ENCODE measurements around the gene THEMIS.
"Not testable (repeated sequence)": the region's sequence is repeated elsewhere in the genome, so short reads cannot be mapped to it uniquely, and the experiment has no call there.

THEMIS gene

GRCh38 chr6:127900935-127901334 is at the start of gene THEMIS:
THEMIS (minus strand) TSS chr6:127901058; CDS start chr6:127900932, 126 bp downstream.
- no peak for DNase-seq (ENCODE audit: insufficient read length, low spot score)
- FAIRE-seq: no peak

DNA sequence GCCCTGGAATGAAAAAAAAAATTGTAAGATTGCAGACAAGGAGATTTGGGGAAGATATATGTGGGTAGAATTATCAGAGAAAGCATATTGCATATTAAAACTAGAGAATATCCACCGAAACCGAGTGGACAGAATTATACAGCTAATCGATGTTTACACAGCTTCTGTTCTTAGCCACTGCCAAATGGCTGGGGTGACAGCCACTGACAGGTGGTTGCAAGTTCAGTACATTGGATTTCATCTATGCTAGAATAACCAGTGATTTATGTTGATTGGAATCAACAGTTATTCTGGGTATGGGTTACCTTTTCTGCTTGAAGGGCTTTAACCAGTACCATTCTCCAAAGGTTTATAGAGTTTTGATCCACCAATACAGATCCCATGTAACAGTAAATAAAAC is 48.4 kb upstream of the THEMIS start:
- DNase-seq (ENCODE audit: insufficient read length, low spot score) (no peak), FAIRE-seq (no peak)

GRCh38 chr6:127946388-127946787 is 45.5 kb upstream of the THEMIS start:
- no peak for DNase-seq (ENCODE audit: insufficient read length, low spot score)
- no peak for FAIRE-seq

- DNase-seq (ENCODE audit: insufficient read length, low spot score) (no peak), FAIRE-seq (no peak)
Observed at GRCh38 chr6:127945434-127946097, 44.7 kb upstream of the THEMIS start.

DNA sequence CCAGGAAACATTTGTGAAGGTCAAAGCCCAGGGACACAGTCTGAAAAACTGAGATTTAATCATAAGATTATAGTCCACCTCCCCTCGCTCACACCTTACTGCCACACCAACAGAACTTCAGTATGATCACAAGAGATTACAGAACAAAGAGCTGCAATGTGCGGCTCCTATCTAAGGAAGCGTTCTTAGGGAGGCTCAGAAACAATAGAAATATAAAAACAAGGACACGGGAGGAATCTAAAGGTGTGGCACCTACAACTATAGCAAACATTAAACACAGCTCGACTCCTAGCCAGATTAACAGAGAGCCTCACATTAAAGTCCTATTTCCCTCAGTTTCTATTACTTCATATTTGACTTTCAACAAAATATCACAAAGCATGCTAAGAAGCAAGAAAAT is 40.4 kb upstream of the THEMIS start:
- FAIRE-seq: no peak
- no peak for DNase-seq (ENCODE audit: insufficient read length, low spot score)

DNA sequence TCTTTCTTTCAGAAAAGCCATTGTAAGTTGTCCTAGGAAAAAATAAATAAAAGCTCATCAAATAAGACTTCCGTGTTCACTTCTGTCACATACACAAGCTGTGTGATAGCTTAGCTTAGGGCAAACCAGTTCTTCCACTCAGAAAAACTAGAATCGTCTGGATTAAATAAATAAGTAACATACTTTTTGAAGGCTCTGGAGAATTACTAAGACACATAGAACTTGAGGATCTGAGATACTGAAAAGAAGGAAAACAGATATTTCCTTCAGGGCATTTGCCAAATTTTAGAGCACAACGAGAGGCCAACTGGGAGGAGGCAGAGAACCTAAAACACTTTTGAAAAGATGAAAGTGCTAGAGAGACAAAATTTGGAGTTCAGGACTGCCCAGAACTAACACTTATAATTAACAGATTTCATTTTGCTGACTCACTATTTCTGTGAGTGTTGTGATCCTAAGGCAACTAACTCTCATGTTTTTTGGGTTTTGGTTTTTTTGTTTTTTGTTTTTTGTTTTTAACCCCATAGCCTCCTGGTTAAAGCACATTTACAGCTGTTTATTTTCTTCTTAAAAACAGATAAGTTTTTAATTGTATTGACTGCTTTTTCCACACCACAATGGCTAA is 38.7 kb upstream of the THEMIS start:
- FAIRE-seq (no peak), DNase-seq (ENCODE audit: insufficient read length, low spot score) (no peak)

DNA sequence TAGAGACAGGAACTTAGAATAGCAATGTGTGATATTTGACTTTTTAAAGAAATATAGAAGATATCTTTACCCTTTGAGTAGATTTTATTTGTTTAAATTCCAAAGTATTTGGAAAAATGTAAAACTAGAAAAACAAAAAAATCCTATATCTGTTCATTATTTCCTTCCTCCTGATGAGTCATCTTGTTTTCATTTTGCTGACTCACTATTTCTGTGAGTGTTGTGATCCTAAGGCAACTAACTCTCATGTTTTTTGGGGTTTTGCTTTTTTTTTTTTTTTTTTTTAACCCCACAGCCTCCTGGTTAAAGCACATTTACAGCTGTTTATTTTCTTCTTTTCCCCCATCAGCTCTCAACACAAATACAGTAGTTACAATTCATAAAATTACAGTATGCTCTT is 37.8 kb upstream of the THEMIS start:
- DNase-seq (ENCODE audit: insufficient read length, low spot score) (no peak), FAIRE-seq (no peak)

DNA sequence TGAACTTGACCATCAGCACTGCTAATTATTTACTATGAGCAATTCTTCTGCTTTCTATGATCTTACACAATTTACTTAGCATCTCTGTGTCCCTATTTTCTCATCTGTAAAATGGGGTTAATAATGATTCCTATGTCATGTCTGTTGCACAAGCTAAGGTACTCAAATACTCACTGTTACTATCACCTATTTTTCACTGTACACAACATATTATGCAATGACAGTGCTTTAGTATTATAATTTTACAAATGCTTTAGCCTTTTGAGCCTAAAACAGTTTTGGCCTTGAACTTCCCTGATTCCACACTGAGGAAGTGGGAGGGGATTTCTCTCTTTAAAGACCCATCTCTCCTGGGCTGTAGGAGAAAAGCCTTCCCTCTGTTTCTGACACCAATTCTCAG is 36.9 kb upstream of the THEMIS start:
- DNase-seq (ENCODE audit: insufficient read length, low spot score): no peak
- FAIRE-seq: no peak

DNA sequence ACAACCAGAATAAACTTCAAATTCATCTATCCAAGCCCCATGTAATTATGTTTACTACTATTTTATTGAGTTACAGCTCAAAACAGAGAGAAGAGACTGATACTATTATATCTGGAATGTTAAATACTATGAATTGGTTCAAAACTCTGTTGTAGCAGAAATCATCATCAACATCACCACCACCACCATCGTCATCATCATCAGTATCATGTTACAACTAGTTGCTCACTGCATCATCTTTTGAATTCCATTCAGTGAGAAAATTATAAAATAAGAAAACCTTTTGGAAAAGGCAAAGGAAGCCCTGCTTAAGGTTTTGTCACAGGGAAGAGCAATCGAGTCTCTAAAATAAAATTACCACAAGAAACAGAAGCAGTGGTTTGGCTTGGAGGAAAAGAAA is 36.2 kb upstream of the THEMIS start:
- FAIRE-seq (no peak), DNase-seq (ENCODE audit: insufficient read length, low spot score) (no peak)

- DNase-seq (ENCODE audit: insufficient read length, low spot score): no peak
- FAIRE-seq: no peak
Observed at GRCh38 chr6:127934956-127935355, 34.1 kb upstream of the THEMIS start.

GRCh38 chr6:127933852-127934840 is 33.3 kb upstream of the THEMIS start:
- DNase-seq (ENCODE audit: insufficient read length, low spot score): no peak
- no peak for FAIRE-seq

DNA sequence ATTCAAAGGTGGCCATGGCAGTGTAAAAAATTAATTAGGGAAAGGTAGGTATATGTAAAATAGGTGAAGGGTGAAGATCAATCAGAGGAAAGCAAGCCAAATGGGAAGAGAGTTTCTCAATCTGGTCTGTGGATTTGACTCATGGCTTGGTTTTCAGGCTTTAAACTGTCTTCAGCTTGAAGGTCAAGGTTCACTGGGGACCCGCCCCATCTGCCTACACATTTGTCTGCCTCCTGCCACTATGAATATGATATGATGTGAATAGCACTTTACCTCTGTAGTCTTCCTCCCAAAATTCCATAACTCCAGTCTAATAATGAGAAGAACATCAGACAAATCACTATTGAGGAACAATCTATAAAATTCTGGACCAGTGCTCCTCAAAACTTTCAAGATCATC is 32.3 kb upstream of the THEMIS start:
- no peak for FAIRE-seq

GRCh38 chr6:127932708-127933107 is 31.9 kb upstream of the THEMIS start:
- FAIRE-seq (no peak), DNase-seq (ENCODE audit: insufficient read length, low spot score) (no peak)

More for the DNA sequence above, 32.3 kb upstream of the THEMIS start:
- no peak for DNase-seq (ENCODE audit: insufficient read length, low spot score)

GRCh38 chr6:127926441-127926840 is 25.6 kb upstream of the THEMIS start:
- not testable (repeated sequence) for DNase-seq (ENCODE audit: insufficient read length, low spot score); FAIRE-seq

DNA sequence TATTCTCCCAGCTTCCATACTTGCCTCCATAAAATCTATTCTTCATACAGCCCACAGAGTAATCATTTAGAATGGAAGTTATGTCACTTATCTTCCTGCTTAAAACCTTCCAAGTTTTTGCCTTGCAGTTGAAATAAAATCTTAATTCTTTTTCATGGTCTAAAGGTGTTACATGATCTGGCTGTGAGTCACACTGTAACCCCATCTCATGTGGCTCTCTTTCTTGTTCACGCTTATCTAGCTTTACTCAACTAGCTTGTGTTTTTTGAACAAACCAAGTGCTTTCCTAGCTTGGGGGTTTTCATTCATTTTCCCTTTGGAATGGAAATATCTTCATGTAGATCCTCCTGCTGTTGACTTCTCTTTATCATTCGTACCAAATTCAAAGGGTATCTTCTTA is 23.6 kb upstream of the THEMIS start:
- no peak for FAIRE-seq
- no peak for DNase-seq (ENCODE audit: insufficient read length, low spot score)

DNA sequence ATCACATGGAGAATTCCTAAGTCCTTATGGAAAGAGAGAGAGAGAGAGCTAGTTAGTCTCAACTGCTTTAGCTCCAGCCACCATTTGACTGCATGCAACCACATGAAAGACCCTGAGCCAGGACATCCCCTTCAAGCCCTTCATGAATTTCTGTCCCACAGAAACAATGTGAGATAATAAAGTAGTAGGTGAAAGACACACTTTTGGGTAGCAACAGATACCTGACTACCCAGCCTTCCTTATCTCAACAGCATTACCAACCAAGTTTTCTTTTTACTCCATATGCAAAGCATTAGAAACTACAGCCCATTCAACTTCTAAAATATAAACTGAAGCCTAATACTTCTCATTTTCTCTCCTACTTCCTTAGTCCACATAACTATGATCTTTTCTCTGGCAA is 23.2 kb upstream of the THEMIS start:
- no peak for DNase-seq (ENCODE audit: insufficient read length, low spot score)
- FAIRE-seq: no peak

DNA sequence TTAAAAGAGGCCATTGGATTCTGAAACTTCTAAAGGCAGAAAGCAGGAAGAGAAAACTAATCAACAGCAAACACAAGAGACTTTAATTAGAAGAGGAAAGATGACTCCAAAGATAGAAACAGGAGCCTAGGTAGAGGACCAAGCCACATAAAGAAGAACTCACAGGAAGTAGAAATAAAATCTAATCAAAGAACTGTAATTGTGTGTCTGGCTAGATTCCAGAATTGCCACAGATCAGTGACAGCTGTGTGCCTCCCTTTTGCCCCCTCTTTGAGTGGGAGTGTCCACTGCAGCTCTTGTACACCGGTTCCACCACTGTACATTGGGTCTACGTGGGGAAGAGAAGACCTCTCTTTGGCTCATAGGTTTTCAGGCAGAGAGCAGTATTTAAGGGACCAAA is 22.3 kb upstream of the THEMIS start:
- FAIRE-seq (no peak), DNase-seq (ENCODE audit: insufficient read length, low spot score) (no peak)

GRCh38 chr6:127921982-127922381 is 21.1 kb upstream of the THEMIS start:
- DNase-seq (ENCODE audit: insufficient read length, low spot score) (no peak), FAIRE-seq (no peak)

- FAIRE-seq (no peak), DNase-seq (ENCODE audit: insufficient read length, low spot score) (no peak)
Observed at GRCh38 chr6:127920804-127921203, 19.9 kb upstream of the THEMIS start.

DNA sequence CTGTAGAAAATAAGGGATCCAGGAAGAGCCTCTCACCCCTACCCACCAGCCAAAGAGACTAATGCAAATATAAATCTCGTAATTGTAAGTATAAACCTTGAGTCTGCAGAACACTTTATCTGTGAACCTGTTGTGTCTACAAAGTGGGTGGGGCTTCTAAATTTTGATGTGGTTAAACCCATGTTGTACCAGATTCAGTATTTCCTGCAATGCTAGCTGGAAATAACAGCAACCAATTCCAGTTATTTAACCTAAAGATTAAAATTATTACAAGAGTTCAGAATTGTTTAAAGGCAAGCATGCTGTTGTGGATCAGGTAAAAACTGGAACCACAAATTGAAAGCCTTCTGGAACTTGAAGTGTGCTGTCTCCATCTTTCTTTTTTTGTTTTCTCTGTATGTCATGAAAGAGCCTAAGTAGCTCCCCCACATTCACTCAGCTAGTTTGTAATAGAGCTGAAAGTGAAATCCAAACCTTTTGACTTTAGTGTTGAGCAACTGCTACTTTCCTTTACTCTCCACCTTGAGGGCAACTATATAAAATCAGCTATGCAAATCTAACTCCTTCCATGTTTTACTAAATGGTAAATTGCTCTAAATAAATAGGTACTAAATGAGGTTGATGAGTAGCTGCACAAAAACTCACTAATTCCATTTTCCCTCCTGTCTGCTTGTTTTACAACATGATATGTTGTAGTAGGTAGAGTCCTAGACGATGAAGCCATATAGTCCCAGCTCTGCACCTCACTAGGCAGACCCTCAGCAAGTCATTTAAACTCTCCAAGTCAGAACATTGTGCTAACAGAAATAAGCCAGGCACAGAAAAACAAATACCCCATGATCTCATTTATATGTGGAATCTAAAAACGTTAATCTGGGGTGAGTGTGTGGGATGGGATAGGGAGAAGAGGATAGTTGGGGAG is 17.9 kb upstream of the THEMIS start:
- FAIRE-seq: no peak
- no peak for DNase-seq (ENCODE audit: insufficient read length, low spot score)
